Measurements from ENCODE around the gene MED13L. TPM values are rescaled to one million over a fixed set of nuclear protein-coding genes. Genes with fewer than 3 reads are reported as not detected.

Gene MED13L
- total and polyA plus RNA-seq, 4 donors: 52.2 to 196 (median 88.6) TPM

GRCh38 chr12:115926037-115926670 is 351.3 kb downstream of the MED13L start:
- Histone ChIP-seq H3K4me1 (ENCODE audit: control insufficient read depth, insufficient read depth, low read length) (no peaks in the 10 kb centered on the region), H3K9me3 (ENCODE audit: control insufficient read depth, insufficient read depth, low read length) (peaks cover 3% of the 10 kb centered on the region), H3K27me3 (ENCODE audit: control insufficient read depth, insufficient read depth, low read length) (no peaks in the 10 kb centered on the region), H3K36me3 (ENCODE audit: control insufficient read depth, insufficient read depth, low read length) (no peaks in the 10 kb centered on the region), H3K4me3 (ENCODE audit: low read depth, low read length) (no peak overlapping the region), H3K27ac (ENCODE audit: low read depth, low read length) (no peak overlapping the region)
- DNase-seq (ENCODE audit: low read depth in 4 of 6, low spot score in 6 of 6): no peak
- 81% methylated on average over 7 of the region's 8 CpGs for WGBS (ENCODE audit: insufficient coverage)

DNA sequence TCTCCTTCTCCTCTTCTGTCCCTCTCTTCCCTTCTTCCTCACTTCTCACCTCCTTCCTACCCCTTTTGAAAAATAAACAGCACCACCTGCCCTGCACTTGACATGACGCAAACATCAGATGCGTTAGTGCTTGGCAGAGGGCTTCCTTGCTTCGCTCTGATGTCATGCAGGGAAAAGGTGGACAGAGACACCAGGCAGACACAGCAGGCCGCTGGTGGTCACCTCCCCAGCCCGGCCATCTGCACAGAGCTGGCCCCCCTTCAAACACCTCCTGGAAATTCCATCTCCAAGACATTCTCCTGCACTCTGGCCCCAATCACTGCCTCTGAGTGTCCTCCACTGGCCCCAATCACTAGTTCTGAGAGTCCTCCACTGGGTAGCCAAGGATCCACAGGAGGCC is 353.6 kb downstream of the MED13L start:
- Histone ChIP-seq H3K4me3 (ENCODE audit: low read depth, low read length) (no peak overlapping the region), H3K36me3 (ENCODE audit: control insufficient read depth, insufficient read depth, low read length) (no peaks in the 10 kb centered on the region), H3K9me3 (ENCODE audit: control insufficient read depth, insufficient read depth, low read length) (peaks cover 3% of the 10 kb centered on the region), H3K4me1 (ENCODE audit: control insufficient read depth, insufficient read depth, low read length) (no peaks in the 10 kb centered on the region), H3K27me3 (ENCODE audit: control insufficient read depth, insufficient read depth, low read length) (peaks cover under 1% of the 10 kb centered on the region), H3K27ac (ENCODE audit: low read depth, low read length) (no peak overlapping the region)
- no peak for DNase-seq (ENCODE audit: low read depth in 4 of 6, low spot score in 6 of 6)
- WGBS (ENCODE audit: insufficient coverage): 92% methylated on average over 5 of the region's 5 CpGs

DNA sequence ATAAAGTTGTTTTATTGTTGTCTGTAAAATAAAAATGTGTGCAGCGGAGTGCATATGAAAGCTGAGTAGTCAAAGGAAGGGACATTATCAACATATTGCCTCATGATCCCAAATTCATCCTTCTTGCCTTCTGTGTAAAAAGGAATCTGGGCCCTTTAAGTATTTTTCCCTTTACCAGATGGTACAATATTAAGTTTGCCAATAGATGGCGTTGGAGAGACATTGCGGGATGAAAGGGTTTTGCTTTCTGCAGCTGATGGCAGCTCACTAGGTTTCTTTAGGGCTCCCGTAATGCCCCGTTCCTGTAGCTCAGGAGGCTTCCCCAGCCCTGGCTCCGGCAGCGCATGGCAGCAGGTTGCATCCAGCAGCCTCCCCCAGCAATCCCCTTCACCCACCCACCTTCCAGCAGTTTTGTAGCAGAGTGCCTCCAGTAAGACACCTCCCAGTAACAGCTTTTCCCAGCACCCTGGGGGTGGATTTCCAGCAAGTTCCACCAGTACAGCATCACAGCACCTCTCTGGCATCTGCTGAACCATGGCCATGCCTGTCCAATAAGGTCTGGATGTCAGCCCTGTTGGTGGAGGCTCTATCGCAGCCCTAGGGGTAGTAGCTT is 354.4 kb downstream of the MED13L start:
- no peaks in the 10 kb centered on the region for H3K36me3 ChIP-seq (ENCODE audit: control insufficient read depth, insufficient read depth, low read length)
- peaks cover 8% of the 10 kb centered on the region for H3K27me3 ChIP-seq (ENCODE audit: control insufficient read depth, insufficient read depth, low read length)
- no peak overlapping the region for H3K4me3 ChIP-seq (ENCODE audit: low read depth, low read length)
- H3K4me1 ChIP-seq (ENCODE audit: control insufficient read depth, insufficient read depth, low read length): no peaks in the 10 kb centered on the region
- H3K9me3 ChIP-seq (ENCODE audit: control insufficient read depth, insufficient read depth, low read length): peaks cover 3% of the 10 kb centered on the region
- no peak overlapping the region for H3K27ac ChIP-seq (ENCODE audit: low read depth, low read length)
- no peak for DNase-seq (ENCODE audit: low read depth in 4 of 6, low spot score in 6 of 6)
- WGBS (ENCODE audit: insufficient coverage): 70% methylated on average over 4 of the region's 8 CpGs

DNA sequence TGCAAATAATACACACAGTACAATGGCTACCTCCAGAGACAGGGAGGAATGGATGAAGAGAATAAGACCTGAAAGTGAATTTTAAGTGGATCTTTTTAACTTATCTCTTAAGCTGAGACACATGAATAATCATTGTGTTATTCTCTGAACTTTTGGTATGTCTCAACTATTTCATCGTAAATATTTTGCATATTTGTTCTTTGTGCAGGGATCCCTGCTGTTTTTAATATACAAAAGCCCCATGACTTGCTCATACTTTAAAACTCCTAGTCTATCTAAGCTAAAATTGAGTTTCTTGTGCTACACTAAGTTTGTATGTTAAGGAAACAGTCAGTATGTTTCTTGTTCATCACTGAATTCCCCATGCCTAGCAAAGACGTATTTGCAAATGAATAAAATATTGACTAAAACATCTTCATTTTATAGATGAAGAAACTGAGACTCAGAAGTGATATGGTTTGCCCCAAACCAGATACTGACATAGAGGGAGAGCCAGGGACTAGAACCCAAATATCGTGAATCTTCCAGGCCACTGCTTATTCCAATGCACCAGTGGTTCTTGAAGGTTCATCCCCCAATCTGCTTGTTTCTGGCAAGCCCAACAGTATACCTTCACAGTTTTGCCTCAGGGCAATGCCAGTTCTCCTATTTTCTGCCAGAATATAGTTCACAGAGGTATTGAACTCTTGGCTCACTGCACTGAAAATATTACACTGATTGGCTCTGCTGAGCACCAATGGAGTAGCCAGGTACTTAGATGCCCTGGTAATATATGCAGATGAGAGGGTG is 356.9 kb downstream of the MED13L start:
- Histone ChIP-seq H3K9me3 (ENCODE audit: control insufficient read depth, insufficient read depth, low read length) (peaks cover 3% of the 10 kb centered on the region), H3K27me3 (ENCODE audit: control insufficient read depth, insufficient read depth, low read length) (peaks cover 18% of the 10 kb centered on the region), H3K27ac (ENCODE audit: low read depth, low read length) (no peak overlapping the region), H3K4me1 (ENCODE audit: control insufficient read depth, insufficient read depth, low read length) (peaks cover 5% of the 10 kb centered on the region), H3K36me3 (ENCODE audit: control insufficient read depth, insufficient read depth, low read length) (no peaks in the 10 kb centered on the region), H3K4me3 (ENCODE audit: low read depth, low read length) (no peak overlapping the region)
- 100% methylated on average over 1 of the region's 3 CpGs for WGBS (ENCODE audit: insufficient coverage)
- DNase-seq (ENCODE audit: low read depth in 4 of 6, low spot score in 6 of 6): no peak

- DNase-seq (ENCODE audit: low read depth in 4 of 6, low spot score in 6 of 6): no peak
- Histone ChIP-seq H3K36me3 (ENCODE audit: control insufficient read depth, insufficient read depth, low read length) (no peaks in the 10 kb centered on the region), H3K27me3 (ENCODE audit: control insufficient read depth, insufficient read depth, low read length) (peaks cover 20% of the 10 kb centered on the region), H3K27ac (ENCODE audit: low read depth, low read length) (no peak overlapping the region), H3K4me3 (ENCODE audit: low read depth, low read length) (no peak overlapping the region), H3K4me1 (ENCODE audit: control insufficient read depth, insufficient read depth, low read length) (peaks cover 5% of the 10 kb centered on the region), H3K9me3 (ENCODE audit: control insufficient read depth, insufficient read depth, low read length) (peaks cover 3% of the 10 kb centered on the region)
- 78% methylated on average over 5 of the region's 7 CpGs for WGBS (ENCODE audit: insufficient coverage)
Observed at GRCh38 chr12:115918763-115919162, 358.7 kb downstream of the MED13L start.

- Histone ChIP-seq H3K9me3 (ENCODE audit: control insufficient read depth, insufficient read depth, low read length) (peaks cover under 1% of the 10 kb centered on the region), H3K27ac (ENCODE audit: low read depth, low read length) (no peak overlapping the region), H3K27me3 (ENCODE audit: control insufficient read depth, insufficient read depth, low read length) (peaks cover 20% of the 10 kb centered on the region), H3K4me3 (ENCODE audit: low read depth, low read length) (no peak overlapping the region), H3K4me1 (ENCODE audit: control insufficient read depth, insufficient read depth, low read length) (peaks cover 5% of the 10 kb centered on the region), H3K36me3 (ENCODE audit: control insufficient read depth, insufficient read depth, low read length) (no peaks in the 10 kb centered on the region)
- WGBS (ENCODE audit: insufficient coverage): 3% methylated on average over 52 of the region's 57 CpGs
- peak in 2 of 6 donors; percentile 55 to 81 for DNase-seq (ENCODE audit: low read depth in 4 of 6, low spot score in 6 of 6)
Observed at GRCh38 chr12:115916910-115917668, 360.4 kb downstream of the MED13L start.

DNA sequence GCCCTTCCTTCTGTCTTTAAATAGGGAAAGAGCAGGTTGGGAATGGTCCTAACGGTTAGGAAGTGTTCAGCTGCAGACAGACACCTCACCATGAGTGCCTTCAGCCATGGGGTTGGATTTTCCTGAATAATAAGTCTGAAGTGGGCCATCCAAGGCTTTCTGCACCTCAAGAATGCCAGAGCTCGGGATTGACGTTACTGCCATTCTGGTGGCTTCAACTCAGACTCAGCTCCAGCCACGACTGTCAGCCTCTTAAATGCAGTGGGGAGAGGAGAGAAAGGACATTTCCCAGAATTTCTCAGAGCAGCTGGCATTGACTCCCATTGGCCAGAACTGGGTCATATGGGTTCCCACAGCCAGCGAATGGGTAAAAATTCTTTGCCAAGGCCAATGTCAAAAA is 363.4 kb downstream of the MED13L start:
- WGBS (ENCODE audit: insufficient coverage): 86% methylated on average over 4 of the region's 5 CpGs
- H3K27me3 ChIP-seq (ENCODE audit: control insufficient read depth, insufficient read depth, low read length): peaks cover 20% of the 10 kb centered on the region
- peaks cover 2% of the 10 kb centered on the region for H3K9me3 ChIP-seq (ENCODE audit: control insufficient read depth, insufficient read depth, low read length)
- H3K36me3 ChIP-seq (ENCODE audit: control insufficient read depth, insufficient read depth, low read length): no peaks in the 10 kb centered on the region
- H3K27ac ChIP-seq (ENCODE audit: low read depth, low read length): no peak overlapping the region
- peaks cover 5% of the 10 kb centered on the region for H3K4me1 ChIP-seq (ENCODE audit: control insufficient read depth, insufficient read depth, low read length)
- no peak overlapping the region for H3K4me3 ChIP-seq (ENCODE audit: low read depth, low read length)
- no peak for DNase-seq (ENCODE audit: low read depth in 4 of 6, low spot score in 6 of 6)

DNA sequence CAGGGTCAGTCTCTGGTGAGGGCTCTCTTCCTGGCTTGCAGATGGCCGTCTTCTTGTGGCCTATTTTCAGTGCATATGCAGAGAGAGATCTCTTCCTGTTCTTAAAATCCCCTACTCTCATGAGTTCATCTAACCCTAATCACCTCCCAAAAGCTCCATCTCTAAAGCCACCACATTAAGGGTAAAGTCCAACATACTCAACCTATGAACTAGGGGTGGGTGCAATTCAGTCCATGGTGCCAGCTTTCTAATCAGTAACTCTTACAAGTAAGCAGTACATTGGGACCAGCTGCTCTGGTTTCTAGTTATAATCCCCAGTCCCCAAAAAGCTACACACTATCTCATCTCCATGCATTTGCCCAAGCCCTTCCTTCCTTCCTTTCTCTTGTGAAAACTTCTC is 365.1 kb downstream of the MED13L start:
- Histone ChIP-seq H3K36me3 (ENCODE audit: control insufficient read depth, insufficient read depth, low read length) (no peaks in the 10 kb centered on the region), H3K27me3 (ENCODE audit: control insufficient read depth, insufficient read depth, low read length) (peaks cover 7% of the 10 kb centered on the region), H3K4me1 (ENCODE audit: control insufficient read depth, insufficient read depth, low read length) (peaks cover 5% of the 10 kb centered on the region), H3K9me3 (ENCODE audit: control insufficient read depth, insufficient read depth, low read length) (peaks cover 2% of the 10 kb centered on the region), H3K27ac (ENCODE audit: low read depth, low read length) (no peak overlapping the region), H3K4me3 (ENCODE audit: low read depth, low read length) (no peak overlapping the region)
- DNase-seq (ENCODE audit: low read depth in 4 of 6, low spot score in 6 of 6): no peak
- 100% methylated on average over 1 of the region's 1 CpG for WGBS (ENCODE audit: insufficient coverage)

DNA sequence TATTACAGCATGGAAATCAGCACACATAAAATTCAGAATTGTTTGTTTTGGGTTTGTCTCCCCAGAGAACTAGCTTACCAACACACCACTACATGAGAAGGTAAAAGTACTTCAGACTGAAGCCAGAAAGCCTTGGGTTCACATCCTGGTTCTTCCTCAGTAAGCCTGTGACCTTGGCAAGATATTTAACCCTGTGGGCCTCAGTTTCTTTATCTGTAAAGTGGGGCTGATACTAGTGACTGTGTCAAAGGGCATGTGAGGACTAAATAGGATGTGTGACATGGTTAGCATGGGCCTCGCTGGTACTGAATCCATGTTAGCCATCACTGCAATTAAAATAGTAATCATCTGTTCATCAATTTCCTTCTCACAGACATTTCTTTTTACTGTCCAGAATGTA is 366.1 kb downstream of the MED13L start:
- no peak for DNase-seq (ENCODE audit: low read depth in 4 of 6, low spot score in 6 of 6)
- WGBS (ENCODE audit: insufficient coverage): no CpG with 5 or more reads among the region's 1 CpG
- peaks cover 2% of the 10 kb centered on the region for H3K9me3 ChIP-seq (ENCODE audit: control insufficient read depth, insufficient read depth, low read length)
- H3K36me3 ChIP-seq (ENCODE audit: control insufficient read depth, insufficient read depth, low read length): no peaks in the 10 kb centered on the region
- no peak overlapping the region for H3K4me3 ChIP-seq (ENCODE audit: low read depth, low read length)
- no peaks in the 10 kb centered on the region for H3K4me1 ChIP-seq (ENCODE audit: control insufficient read depth, insufficient read depth, low read length)
- peaks cover 2% of the 10 kb centered on the region for H3K27me3 ChIP-seq (ENCODE audit: control insufficient read depth, insufficient read depth, low read length)
- H3K27ac ChIP-seq (ENCODE audit: low read depth, low read length): no peak overlapping the region

All from spinal cord (tissue), 10 donors.